OCI-M1 (cell line): ENCODE measurements around the gene FMO2.
A peak's percentile ranks its signal among the peaks of the same experiment; 100 is the strongest.
"Not testable (repeated sequence)": the region's sequence is repeated elsewhere in the genome, so short reads cannot be mapped to it uniquely, and the experiment has no call there.

Source experiments
- DNase-seq: peaks from one replicate; lab custom pipeline; 2025; lab: John Stamatoyannopoulos, UW

The FMO2 gene

GRCh38 chr1:171219346-171220080 lies 34.4 kb downstream of the FMO2 start:
- no peak for DNase-seq

DNA sequence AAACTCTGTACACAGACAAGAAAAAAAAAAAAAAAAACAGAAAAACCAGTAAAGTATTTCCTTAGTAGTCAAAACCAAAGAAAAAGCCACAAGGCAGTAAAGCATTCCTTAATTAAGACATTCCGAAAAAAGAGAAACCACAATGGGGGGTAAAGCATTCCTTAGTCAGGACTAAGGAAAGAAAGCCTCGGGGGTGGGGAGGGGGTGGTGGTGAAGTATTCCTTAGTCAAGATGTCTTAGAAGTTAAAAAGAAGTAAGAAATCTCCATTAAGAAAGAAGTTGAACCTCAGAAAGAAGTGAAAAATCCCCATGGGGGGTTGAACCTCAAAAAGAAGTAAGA lies 35.0 kb downstream of the FMO2 start:
- no peak for DNase-seq

- no peak for DNase-seq
Measured at GRCh38 chr1:171220581-171221054, 35.5 kb downstream of the FMO2 start.

DNA sequence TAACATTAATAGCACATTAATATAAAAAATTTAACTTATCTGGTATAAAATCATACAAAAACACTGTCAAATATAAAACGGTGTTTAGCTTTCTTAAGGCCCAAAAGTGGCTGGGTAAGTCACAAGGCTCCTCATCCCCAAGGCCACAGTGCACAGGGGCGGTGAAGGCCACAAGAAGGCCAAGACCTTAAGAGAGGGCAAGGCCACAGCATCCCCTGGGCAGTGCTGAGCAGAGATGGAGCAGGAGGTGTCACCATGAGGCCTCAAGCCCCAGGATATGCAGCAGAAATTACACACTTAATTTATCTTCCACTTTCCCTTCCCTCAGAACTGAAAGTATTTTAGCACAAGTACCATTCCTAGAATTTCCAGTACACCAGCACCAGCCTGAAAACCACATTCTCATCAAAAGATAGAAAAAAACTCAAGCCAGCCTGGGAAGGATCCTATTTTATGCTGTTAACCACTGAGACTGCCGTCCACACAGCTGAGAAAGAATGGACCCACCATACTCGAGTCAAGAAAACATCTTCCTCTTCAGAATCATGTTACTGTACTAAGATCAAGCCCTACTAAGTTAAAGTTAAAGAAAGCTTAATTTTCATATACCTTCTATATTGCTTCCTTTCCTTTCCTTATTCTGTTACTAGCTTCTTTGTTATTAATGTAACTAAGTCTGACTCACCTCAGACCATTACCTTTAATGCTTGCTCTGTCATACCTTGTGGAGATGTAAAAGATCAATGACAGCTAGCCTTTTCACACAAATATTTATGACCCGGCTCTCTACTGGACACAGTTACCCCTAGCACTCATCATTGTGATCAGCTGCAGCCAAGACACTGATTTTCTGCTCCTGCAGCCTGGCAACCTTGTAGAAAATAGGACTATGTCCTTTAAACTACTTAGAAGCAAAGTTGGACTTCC lies 36.8 kb downstream of the FMO2 start:
- peak; percentile 58 for DNase-seq

DNA sequence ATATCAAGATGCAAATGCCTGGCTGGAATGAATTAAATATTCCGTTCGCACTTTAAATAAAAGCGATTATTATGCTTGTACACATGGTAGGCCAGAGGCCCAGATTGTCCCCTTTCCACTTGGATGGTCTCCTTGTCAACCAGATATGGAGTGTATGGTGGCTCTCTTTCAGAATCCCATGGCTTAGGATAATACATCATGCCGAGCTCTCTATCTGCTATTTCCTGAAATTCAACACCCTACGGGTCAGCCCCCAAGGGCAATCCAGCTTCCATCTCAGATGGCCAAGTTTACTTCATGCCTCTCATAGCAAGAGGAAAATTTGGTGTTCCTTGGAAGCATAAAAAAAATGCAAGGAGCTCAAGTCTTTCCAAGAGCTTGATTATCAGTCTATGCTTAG lies 37.8 kb downstream of the FMO2 start:
- DNase-seq, result no peak

- not testable (repeated sequence) for DNase-seq
Measured at GRCh38 chr1:171224257-171224656, 39.2 kb downstream of the FMO2 start.

DNA sequence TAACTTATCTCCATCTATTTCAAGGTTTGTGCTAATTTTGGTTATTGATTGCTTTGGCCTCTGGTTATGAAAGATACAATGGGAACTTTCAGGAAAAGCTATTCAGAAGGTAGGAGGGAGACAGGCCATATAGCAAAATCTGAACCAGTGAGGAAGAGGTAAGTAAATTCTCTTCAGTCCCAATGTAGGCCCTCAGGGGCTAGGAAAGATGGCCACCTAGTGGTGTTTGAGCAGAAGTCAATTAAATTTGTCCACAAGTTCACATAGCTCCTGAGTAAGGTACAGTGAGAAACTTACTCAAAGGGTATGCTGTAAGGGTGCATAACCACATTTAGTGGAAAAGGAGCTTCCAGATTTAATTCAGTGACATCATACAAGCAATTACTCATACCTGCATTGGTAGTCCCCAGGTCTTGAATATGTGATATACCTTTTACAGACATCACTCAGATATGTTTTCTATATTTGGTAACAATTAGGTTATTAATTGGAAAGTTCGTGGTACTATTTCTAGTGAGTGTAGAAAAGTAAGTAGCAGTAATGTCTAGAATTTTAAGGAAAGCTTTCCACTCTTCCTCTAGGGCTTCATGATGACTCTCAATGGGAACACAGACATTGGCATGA lies 41.8 kb downstream of the FMO2 start:
- DNase-seq, result peak; percentile 85

- DNase-seq, result no peak
Measured at GRCh38 chr1:171231326-171231725, 46.2 kb downstream of the FMO2 start.

DNA sequence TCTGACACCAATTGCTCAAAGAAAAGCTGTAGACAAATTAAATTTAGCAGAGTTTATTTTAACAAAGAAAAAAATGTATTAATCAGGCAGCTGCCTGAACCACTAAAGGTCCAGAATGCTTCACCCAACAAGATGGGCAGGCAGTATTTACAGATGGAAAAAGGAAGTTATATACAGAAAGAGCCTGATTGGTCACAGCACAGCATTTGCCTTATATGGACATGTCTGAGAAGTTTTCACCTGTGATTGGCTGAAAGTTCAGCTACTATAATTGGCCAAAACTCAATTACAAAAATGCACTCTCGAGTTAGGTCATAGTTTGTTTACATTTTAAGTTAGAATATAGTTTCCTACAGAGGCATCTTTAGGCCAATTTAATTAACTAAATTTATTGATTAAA lies 48.1 kb downstream of the FMO2 start:
- DNase-seq, result peak; percentile 39

DNA sequence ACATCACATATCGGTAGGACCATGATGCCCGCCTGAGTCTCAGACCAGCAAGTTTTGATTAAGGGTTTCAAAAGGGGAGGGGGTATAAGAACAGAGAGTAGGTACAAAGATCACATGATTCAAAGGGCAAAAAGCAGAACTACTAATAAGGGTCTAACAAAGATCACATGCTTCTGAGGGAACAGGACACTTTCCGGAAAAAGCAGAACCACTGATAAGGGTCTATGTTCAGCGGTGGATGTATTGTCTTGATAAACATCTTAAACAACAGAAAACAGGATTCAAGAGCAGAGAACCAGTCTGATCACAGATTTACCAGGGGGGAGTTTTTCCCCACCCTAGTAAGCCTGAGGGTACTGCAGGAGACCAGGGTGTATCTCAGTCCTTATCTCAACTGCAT lies 51.1 kb downstream of the FMO2 start:
- DNase-seq, result peak; percentile 69

DNA sequence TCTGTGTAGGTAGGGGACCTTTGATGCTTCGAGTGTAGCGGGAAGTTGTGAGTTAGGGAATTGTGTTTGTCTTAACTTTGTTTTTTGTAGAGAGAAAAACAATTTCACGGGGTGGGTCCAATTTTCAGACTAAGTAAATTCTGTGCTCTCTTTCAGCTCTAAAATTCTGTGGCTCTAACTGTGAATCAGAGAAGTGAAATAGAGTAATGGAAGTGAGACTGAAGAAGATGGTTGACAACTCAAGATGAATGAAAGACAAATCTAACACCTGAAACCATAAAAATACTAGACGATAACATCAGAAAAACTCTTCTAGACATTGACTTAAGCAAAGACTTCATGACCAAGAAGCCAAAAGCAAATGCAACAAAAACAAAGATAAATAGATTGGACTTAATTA lies 58.8 kb downstream of the FMO2 start:
- no peak for DNase-seq

DNA sequence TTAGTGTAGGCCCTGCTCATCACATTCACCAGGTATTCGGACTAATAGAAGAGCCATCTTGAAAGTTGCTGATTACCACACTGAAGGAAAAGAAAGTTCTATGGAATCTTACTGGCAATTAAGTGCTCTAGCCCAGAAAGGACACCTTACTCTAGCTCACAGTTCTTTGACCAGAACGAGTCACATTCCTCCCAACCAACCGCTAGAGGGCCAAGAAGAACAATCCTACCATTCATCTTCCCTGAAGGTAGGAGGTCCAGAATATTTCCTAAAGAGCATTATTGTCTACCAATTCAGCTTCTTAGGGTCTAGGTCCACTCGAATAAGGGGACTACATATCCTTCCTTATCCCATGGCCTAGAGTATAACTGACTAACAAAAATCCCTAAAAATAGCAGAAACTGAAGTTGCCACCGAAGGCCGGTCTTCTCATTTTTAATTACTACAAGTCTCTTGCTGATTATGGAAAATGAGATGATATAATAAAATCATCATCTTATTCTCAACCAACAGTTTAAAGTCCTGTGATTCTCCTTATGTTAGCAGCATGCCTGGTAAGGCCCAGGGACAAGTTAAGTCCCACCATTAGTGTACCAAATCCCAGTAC lies 60.5 kb downstream of the FMO2 start:
- peak; percentile 70 for DNase-seq

GRCh38 chr1:171247501-171247900 lies 62.4 kb downstream of the FMO2 start:
- DNase-seq, result no peak

DNA sequence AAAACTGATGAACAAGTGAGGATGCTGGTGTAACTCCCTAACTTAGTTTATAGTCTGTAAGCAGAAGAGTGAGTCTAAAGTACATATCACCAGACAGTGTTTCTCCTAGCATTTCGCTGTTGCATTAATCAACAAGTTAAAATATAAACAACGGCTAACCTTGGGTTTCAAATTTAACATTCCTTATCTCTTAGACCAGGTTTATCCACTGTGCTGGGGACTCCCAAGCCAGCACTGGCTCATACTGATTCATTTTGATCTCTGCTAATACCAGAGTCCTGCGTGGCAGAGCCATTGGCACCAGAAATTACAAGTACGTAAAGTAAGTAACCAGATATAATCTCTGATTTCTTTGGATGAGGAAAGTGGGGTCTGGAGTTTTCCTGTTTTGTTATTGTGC lies 63.2 kb downstream of the FMO2 start, which contains the start of gene FMO1:
TSS of gene FMO1 (plus strand) at position 193 of the 400 bp plus-strand sequence. CDS start 9,594 bp downstream, outside the sequence.
- DNase-seq, result peak; percentile 17

DNA sequence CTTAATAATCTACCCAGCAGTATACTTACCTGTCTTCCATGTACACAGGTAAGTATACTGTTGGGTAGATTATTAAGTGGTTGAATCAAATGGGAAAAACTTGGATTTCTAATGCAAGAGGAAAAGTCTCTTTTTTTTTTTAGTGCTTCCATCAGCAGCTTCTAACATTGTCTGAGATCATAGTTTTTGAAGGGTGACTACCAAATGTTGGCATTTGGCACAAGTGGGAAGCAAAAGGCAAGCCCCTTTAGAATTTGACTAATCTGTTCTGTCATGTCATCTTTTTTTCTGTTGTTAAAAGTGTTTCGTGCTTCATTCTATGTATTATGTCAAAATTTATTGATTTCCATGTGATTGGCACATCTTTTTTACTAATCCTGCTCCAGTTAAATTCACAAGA lies 63.7 kb downstream of the FMO2 start:
- no peak for DNase-seq

DNA sequence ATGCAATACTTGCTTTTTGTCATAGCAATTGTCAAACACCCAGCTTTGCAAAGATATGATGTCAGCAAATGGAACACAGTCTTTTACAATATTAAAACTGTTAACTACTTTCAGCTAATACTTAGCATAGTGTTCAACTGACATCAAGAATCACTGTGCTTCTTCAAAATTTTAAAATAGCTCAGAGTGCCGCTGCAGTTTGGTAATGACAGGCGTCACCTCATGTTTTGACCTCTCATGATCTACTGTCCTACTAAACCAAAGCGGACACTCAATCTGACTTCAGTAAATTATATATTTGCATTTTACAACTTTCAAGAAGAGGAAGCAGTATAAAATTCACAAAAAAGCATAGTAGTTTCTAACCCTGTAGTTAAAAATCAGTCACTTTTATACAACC lies 65.2 kb downstream of the FMO2 start:
- DNase-seq, result no peak

DNA sequence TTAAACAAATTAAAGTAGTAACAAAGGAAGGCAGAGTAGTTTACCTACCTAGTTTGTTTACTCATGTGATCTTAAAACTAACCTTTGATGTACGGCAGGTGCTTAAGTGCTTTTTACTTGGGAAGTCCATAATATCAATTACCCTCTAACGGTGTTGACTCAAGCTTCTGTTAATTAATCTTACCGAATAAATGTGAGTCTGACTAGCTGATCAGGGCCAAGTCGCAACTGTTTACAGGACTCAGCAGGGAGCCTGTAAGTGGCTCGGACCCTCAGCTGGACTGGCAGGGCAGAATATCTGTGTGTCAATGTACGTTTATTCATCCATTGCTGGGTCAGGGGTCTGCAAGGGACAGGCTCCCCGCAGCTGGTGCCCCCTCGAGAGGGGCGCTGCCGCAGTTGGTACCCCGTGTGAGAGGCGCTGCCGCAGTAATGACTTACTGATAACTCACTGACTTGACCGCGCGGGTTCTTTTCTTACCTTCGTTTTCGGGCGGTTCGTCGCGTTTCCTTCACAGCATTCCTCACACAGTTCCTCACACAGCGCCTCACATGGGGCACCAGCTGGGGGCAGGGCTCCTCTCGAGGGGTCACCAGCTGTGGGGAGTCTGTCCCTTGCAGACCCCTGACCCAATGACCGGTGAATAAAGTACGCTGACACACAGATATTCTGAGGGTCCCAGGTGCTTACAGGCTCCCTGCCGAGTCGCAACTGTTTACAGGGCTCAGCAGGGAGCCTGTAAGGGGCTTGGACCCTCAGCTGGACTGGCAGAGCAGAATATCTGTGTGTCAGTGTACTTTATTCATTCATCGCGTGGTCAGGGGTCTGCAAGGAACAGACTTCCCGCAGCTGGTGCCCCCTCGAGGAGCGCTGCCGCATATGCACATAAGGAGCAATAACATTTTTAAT lies 66.2 kb downstream of the FMO2 start:
- DNase-seq, result peak; percentile 72

DNA sequence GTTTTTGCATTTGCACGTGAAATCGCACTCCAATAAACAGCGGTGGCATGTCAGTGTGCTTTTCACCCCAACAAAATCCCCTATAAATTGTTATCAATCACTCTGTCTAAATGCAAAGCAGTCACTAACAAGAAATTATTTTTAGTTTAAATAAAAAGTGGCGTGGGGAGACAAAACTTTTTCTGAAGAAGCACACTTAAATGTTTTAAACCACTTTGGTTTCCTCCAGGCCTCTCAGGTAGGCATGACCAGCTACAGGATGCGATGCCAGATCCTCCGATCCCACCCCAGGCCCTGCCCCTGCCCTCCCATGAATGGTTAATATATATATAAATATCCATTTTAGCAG lies 66.8 kb downstream of the FMO2 start:
- no peak for DNase-seq

DNA sequence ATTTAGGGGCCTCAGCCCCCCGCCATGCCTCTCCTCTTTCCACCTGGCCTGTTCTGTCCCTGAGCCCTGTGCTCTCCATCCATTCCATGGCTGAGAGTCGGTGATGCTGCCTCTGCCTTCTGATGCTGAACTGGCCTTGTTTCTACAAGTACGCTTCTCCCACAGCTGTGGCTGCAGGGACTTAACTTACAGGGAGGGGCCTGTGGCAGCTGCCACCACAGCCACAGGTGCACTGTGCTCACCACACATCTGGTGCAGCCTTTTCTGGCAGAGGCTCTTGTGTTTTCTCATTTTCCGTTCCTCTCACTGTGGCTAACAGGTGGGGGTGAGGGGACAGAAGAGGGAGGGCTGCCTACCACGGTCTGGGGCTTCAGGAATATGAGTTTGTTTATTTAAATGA lies 67.4 kb downstream of the FMO2 start:
- no peak for DNase-seq

GRCh38 chr1:171254859-171255258 lies 69.8 kb downstream of the FMO2 start:
- no peak for DNase-seq

- DNase-seq, result peak; percentile 72
Measured at GRCh38 chr1:171256940-171257606, 72.0 kb downstream of the FMO2 start.
